NCI-H146 treated with DMSO at 0.1 percent for 48 hours (cell line): ENCODE data around the gene GPAT3.
"Not testable (repeated sequence)": the region's sequence is repeated elsewhere in the genome, so short reads cannot be mapped to it uniquely, and the experiment has no call there.

Source experiments
- DNase-seq: peaks from one replicate; lab custom pipeline; 2025; ENCODE audit not compliant: unreplicated experiment; lab: John Stamatoyannopoulos, UW

GPAT3 gene

GRCh38 chr4:83548151-83548905 lies 12.4 kb downstream of the GPAT3 start:
- DNase-seq = peak; percentile 0

GRCh38 chr4:83552083-83552482 lies 16.2 kb downstream of the GPAT3 start:
- DNase-seq = no peak

DNA sequence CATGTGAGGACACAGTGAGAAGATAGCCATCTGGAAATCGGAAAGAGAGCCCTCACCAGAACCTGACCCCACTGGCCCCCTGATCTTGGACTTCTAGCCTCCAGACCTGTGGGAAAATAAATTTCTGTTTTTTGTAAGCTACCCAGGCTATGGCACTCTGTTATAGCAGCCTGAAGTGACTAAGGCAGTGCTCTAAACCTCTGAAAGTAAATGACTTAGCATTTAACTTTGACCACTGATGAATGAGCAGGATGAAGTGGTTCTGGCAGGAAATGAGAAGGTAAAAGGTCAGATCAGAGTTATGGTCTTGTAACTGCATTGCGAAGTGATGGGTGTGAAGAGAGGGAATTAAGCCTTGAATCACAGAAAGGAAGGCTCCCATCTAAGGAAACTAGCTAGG lies 17.0 kb downstream of the GPAT3 start:
- DNase-seq = no peak

GRCh38 chr4:83556006-83556707 lies 20.2 kb downstream of the GPAT3 start:
- no peak for DNase-seq

- no peak for DNase-seq
Observed at GRCh38 chr4:83556816-83557215, 20.9 kb downstream of the GPAT3 start.

DNA sequence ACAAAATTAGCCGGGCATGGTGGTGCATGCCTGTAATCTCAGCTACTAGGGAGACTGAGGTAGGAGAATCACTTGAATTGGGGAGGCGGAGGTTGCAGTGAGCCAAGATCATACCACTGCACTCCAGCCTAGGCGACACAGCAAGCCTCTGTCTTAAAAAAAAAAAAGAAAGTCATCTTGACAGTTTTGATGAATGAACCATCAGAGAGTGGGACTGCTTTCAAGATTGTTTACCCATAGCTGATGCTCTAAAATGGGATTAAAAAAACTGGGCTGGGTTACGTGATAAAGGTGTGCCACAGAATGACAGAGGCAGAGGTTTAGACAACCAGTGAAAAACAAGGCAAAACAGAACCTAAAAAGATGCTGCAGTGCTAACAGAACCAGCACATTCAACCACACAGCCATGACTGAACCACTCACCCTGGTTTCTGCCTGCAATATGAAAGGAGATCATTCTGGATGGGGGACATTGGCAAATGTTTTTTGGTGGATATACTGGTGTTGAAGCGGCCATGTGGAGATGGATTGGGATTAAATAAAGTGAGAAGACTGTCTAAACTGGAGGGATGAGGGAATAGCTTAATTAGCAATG lies 22.2 kb downstream of the GPAT3 start:
- no peak for DNase-seq

GRCh38 chr4:83558680-83559079 lies 22.8 kb downstream of the GPAT3 start:
- no peak for DNase-seq

DNA sequence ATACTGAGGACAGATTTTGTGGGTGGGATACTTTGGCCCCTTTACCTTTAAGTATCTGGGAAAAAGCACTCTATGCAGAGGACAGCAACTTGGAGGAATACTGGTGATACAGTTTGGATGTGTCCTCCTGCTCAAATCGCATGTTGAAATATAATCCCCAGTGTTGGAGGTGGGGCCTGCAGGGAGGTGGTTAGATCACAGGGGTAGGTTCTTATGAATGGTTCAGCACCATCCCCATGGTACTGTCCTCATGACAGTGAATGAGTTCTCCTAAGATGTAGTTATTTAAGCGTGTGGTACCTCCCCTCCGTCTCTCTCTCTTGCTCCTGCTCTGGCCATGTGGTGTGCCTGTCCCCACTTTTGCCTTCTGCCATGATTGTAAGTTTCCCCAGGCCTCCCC lies 24.6 kb downstream of the GPAT3 start:
- no peak for DNase-seq

GRCh38 chr4:83561381-83561780 lies 25.5 kb downstream of the GPAT3 start:
- no peak for DNase-seq

GRCh38 chr4:83563998-83564397 lies 28.1 kb downstream of the GPAT3 start:
- DNase-seq = no peak

DNA sequence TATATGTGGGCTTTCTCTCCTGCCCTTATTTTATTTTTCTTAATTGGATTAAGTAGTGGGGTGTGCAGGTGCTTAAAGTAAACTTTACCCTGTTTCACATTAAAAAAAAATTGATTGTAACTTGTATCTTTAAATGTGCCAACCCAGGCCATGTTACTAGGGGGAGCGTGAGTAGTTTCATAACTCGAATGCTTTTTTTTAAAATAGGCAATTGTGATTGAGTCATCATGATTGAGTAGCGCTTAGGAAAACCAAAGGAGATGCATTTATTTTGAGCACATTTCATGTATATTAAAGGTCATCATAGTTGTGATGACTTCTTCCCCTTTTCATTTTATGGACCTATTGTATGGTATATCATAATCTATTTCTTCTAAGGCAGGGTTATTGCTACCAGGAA lies 32.2 kb downstream of the GPAT3 start:
- DNase-seq = no peak

DNA sequence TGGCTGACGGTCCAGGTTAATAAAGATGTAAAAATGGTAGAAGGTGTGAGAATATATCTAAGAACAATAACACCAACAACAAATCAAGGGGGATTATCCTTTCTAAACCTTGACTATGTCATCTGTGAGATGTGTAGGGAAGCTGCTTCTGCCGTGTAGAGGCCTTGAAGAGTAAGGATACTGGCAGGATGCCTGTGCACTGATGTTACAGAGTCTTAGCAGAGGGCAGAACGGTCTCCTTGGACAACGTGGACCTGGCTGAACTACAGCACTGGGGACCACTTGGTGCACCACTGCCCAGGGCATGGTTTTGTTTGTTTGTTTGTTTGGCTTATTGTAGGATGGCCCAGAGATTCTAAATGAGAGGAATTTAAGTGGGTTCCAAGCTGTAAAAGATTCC lies 33.5 kb downstream of the GPAT3 start:
- DNase-seq = no peak

GRCh38 chr4:83569987-83570386 lies 34.1 kb downstream of the GPAT3 start:
- no peak for DNase-seq

GRCh38 chr4:83572848-83573247 lies 36.9 kb downstream of the GPAT3 start:
- DNase-seq = no peak

DNA sequence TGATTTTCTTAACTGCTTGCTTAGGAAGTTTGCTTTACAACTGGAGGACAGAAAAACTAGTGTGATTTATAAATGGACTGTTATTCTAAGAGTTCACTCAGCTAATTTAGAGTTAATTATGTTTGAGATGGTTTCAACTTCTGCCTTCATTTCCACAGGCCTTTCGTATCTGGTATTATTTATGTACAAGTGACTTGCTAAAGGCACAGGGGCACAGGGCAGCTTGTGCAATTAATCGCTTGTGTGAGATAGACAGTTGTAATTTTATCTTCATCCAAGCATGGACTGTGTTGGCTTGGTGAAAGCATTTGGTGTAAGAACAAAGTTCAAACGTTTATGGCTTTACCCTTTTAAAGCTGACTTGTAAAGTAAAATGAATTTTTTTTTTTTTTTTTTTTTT lies 38.3 kb downstream of the GPAT3 start:
- DNase-seq = no peak

- not testable (repeated sequence) for DNase-seq
Observed at GRCh38 chr4:83576237-83576636, 40.3 kb downstream of the GPAT3 start.

DNA sequence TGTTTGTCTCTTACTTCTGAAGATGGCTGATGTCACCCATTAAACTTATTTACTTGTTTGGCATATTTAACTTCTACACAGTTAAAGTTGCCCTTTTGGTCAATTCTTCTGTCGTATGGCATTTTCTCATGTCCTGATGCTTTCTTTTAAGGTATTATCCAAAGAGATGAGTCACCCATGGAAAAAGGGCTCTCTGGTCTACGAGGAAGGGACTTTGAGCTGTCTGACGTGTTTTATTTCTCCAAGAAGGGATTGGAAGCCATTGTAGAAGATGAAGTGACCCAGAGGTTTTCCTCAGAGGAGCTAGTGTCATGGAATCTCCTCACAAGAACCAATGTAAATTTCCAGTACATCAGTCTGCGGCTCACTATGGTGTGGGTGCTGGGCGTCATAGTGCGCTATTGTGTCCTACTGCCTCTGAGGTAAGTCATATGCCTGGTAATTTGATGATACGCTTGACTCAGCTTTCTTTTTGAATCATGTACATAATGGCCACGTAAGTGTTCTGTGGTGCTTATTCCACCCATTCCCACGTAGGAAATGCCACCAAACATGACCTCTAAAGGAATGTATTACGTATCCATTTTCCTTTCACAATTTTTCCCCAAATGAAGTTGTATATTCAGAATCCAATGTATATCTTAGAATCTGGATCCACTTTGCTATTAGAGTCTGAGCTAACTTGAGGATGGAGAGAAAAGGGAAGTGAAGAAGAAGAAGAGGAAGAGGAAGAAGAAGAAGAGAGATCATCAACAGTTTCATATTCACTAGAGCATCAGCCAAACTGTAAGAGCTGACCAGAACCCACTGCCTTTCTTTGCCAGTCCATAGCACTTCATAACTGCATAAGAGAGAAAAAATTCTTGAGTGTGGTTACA lies 45.7 kb downstream of the GPAT3 start:
- no peak for DNase-seq

GRCh38 chr4:83582289-83582785 lies 46.4 kb downstream of the GPAT3 start:
- no peak for DNase-seq

DNA sequence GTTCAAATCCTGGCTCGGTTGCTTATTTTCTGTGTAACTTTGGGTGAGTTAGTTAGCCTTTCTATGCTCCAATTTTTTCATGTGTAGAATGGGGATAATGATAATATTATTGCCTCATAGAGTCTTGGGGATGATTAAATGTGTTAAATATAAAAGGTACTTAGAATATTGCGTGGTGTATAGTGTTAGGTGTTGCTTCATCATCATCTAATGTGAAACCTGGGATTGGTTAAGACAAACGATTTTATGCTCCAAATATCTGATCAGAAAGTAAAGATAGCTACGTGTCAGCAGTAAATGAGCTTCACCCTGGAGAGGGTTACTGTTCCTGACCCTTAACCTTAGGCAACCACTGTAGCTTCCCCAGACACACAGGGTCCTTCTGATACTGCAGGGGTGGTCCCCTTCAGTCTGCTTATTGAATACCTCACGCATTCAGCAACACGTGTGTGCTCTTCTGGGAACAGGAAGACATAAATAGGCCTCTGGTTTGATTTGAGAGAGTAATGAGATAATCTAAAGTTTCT lies 50.1 kb downstream of the GPAT3 start:
- no peak for DNase-seq

GRCh38 chr4:83589279-83589678 lies 53.4 kb downstream of the GPAT3 start:
- DNase-seq = no peak

DNA sequence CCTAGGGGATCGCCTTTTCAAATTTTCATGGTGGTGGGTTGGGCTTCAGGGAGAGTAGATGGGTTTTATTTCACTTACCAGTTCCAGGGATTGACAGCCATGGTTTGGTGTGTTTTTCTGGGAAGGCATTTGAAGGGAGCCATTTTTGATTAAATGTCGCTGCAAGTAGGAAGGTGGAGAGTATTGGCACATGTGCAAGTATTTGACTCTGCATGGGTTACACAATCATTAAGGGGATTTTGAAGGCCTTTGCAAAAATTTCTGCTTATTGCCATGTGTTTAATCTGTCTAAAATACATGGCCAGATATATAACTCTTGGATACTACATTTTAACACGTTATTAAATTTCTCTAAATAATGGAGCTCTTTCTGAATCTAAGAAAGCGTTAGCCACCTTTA lies 55.1 kb downstream of the GPAT3 start:
- no peak for DNase-seq
